Stimulated activated CD4-positive, alpha-beta T cell treated with anti-CD3 and anti-CD28 coated beads, Interleukin-2, amount 100 ng/mL, for 4 hours (primary cell): ENCODE results near the gene SHOC2.
"Not testable (repeated sequence)": the region's sequence is repeated elsewhere in the genome, so short reads cannot be mapped to it uniquely, and the experiment has no call there.

Source experiments
- DNase-seq: peaks from one replicate; pipeline ENCODE4 v3.0.0-alpha.2; 2020; ENCODE audit warnings: low read depth

The SHOC2 gene

GRCh38 chr10:110901954-110902819 lies 17.2 kb upstream of the SHOC2 start:
- peak; percentile 44 for DNase-seq

- no peak for DNase-seq
These were observed 15.8 kb upstream of the SHOC2 start for GRCh38 chr10:110903280-110904278.

DNA sequence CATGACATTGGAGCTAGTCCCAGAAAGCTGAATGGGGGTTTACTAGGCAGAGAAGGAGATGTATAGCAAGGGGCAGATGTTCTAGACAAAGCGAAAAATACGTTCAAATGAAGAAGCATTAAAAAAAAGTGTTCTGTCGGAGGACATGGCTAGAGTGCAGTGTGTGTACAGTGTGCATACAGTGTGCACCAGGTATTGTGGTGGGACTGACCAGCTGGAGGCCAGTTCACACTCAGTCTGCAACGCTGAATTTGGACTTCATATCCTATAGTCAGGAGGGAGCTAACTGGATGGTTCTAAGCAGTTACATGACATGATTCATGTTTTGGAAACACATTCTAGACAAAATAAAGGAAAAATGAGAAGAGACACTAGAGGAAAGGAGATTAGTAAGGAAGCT lies 9.3 kb upstream of the SHOC2 start:
- no peak for DNase-seq

- DNase-seq = no peak
These were observed 7.0 kb upstream of the SHOC2 start for GRCh38 chr10:110912374-110912773.

- DNase-seq = no peak
These were observed 5.0 kb upstream of the SHOC2 start for GRCh38 chr10:110914431-110914830.

DNA sequence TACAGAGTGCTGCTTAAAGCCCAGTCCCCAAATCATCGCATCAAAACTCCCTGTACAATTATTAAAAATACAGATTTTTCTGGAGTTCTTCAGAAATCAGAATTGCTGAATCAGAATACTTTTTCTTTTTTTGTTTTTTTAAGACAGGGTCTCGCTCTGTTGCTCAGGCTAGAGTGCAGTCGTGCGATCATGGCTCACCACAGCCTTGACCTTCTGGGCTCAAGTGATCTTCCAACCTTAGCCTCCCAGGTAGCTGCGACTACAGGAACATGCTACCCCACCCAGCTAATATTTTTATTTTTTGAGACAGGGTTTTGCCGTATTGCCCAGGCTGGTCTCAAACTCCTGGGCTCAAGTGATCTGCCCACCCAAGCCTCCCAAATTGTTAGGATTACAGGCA lies 4.4 kb upstream of the SHOC2 start:
- no peak for DNase-seq

DNA sequence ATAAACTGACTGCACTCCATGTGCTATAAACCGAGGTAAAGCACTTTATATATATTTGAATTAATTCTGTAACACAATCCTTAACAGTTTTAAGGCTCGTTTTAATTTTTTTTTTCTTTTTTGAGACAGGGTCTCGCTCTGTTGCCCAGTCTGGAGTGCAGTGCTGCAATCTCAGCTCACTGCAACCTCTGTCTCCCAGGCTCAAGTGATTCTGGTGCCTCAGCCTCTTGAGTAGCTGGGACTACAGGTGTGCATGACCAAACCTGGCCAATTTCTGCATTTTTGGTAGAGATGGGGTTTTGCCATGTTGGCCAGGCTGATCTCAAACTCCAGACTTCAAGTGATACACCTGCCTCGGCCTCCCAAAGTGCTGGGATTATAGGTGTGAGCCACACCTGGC lies 3.8 kb upstream of the SHOC2 start:
- not testable (repeated sequence) for DNase-seq

- DNase-seq = no peak
These were observed 2.7 kb upstream of the SHOC2 start for GRCh38 chr10:110916554-110917346.

- peak; percentile 66 for DNase-seq
These were observed 1.1 kb upstream of the SHOC2 start for GRCh38 chr10:110918269-110918642.

- DNase-seq = no peak
These were observed 608 bp upstream of the SHOC2 start, which contains the start of gene BBIP1 for GRCh38 chr10:110918643-110919348. Gene BBIP1, minus strand, starts transcription at chr10:110919180. Its CDS starts 1,023 bp downstream, at chr10:110918157.

DNA sequence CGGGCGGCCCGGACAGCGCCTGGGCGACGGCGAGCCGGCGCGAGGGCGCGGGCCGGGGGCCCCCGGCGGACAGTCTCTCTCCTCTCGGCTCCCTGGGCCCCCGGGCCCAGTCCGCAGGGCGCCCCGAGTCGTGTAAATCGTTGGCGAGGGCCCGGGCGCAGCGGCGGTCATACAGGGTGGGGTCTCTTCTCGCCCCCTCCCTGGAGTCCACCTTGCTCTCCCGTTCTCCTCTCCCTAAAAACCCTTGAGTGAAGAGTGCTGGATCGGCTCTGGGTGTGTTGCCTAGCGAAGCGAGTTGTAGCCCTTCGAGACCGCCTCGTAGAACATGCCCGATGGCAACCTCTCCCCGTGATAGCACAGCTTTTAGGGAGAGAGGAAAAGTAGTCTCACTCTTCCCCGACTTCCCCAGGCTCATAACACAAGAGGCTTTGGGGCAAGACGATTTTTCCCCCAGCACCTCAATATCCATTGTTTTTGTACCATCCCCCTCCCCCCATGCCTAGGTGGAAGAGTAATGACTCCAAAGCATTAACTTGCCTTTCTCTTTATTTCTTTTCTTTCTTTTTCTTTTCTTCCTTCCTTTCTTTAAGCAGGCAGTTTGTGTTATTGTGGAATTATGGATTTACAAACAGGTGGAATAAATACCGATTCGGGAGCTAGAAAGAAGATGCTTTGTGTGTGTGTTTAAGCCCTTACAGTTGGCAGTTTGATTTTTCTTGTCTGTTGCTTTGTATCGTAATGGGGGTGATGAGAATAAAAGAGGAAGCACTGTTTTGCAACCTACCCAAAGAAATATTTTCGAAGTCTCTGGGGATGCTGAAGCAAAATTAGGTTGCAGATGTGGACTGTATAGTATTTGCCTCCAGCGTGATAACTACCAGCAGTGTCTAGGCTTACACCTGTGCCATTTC lies 822 bp downstream of the SHOC2 start:
- DNase-seq = no peak

GRCh38 chr10:110923856-110924493 lies 4.6 kb downstream of the SHOC2 start:
- no peak for DNase-seq

DNA sequence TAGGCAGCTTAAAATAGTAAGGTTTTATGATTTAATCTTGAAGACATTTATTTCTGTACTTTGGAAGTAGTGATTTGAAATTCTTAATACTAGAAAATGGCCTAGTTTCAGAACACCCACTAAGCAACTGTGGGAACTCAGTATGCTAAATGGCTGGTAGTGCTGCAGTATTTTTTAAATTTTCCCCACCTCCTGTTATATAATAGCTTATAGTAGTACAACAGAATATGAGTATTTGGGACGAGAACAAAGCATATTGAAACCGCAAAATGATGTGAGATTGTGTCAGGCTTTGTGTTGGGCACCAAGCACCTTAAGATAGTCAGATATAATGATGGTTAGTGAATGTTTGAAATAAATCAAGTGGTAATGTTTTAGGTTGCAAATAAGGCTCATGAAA lies 8.1 kb downstream of the SHOC2 start:
- DNase-seq = no peak

- no peak for DNase-seq
These were observed 12.5 kb downstream of the SHOC2 start for GRCh38 chr10:110931769-110932381.

DNA sequence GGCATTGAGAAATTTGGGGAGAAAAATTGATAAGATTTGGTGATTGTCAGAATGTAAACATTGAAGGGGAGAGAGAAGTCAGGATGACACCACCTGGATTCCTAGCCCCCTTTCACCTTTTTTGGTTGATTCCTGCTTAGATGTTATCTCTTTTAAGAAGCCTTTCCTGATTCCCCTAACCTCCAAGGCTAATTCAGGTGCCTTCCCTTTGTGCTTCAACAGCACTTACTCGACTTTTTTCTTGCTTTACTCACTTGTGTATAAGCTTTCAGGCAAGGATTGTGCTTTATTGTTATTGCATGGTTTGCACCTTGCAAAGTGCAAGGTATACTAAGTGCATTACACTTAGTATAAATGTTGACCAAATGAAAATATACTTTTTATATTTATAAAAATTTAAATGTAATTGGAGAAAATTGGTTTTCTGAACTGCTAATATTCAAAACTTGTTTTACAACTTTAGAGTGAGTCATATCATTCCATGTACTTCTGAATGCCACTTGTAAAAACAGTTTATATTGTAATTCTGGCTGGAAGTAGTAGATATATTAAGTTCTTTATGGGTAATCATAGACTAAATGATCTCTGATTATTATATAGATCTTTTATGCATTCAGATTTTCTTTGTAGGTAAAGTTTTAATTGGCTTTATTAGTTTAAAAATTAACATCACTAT lies 13.2 kb downstream of the SHOC2 start:
- no peak for DNase-seq

- no peak for DNase-seq
These were observed 17.4 kb downstream of the SHOC2 start for GRCh38 chr10:110936757-110937156.

DNA sequence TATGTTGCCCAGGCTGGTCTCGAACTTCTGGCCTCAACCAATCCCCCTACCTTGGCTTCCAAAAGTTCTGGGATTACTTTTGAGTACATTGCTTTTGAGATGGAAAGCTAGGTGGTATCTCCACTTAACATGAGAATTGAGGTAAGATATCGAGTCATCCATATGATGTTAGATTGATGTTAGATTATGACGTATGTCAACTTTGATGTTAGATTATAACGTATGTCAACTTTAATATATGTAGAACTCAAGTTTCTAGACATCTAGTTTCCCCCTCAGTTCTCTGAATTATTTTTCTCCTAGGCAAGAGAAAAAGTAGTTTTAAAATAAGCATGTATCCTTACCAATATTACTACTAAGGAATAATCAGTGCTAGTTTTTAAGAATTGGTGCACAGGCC lies 20.0 kb downstream of the SHOC2 start:
- no peak for DNase-seq

DNA sequence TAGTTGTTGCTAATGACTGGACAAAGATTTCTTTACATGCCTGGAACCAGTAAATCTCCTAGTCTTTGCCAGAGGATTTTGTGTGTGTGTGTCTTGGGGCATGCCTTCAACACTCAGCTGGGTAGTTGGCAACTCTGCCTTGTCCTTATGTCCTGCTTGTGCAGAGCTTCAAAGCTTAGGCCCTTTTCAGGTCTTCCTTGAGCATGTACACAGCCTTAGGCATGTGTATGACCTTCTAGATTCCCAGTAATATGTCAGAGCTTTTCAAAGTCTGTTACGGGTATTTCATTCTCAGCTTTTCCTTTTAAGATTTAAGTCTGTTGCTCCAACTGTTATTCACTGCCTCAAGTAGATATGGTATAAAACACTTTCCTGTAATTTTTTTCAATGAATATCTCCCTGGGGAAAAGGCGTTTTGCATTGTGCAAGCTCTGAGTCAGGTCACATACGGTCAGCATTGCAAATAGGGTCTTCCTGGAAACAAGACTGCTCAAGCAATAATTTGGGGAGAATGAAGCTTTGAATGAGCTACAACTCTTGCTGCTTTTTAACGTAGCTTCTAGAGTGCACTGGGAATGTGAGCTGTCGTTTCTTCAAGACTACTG lies 25.5 kb downstream of the SHOC2 start:
- no peak for DNase-seq
